H1 (cell line): ENCODE data around the gene HMGB4. TPM values are rescaled to one million over a fixed set of nuclear protein-coding genes. Genes with fewer than 3 reads are reported as not detected.

Experiments used
- CTCF ChIA-PET: fragments of 300-600 bp; sonication (Branson Sonifier 250); formaldehyde crosslinking; loops from one replicate; lab custom pipeline; 2021; ENCODE audit not compliant: partially characterized antibody; lab: Charles Lee
- POLR2A ChIA-PET: fragments of 300-600 bp; sonication (Branson Sonifier 250); formaldehyde crosslinking; loops from one replicate; lab custom pipeline; 2021; ENCODE audit warnings: inconsistent platforms; ENCODE audit not compliant: partially characterized antibody; lab: Charles Lee
- DNase-seq, 2 experiments: peaks; one replicate each; pipeline versions ENCODE4 v3.0.0 to v3.0.0-alpha.2; 2010 to 2022; ENCODE audit warnings: low spot score in 2 of 2, low read depth in 1 of 2, mixed read lengths in 1 of 2
- FAIRE-seq: peaks from 2 replicates; lab custom pipeline; 2011; peaks lifted over from hg19 to GRCh38; lab: Jason Lieb, UNC
- H2AFZ ChIP-seq: 2 replicates; pipeline ENCODE4 v1.8.1; 2012; ENCODE audit warnings: low read length, inconsistent platforms
- H2AK5ac ChIP-seq: 2 replicates; pipeline ENCODE4 v1.6.1; 2013; ENCODE audit warnings: low read depth, low read length
- H2BK120ac ChIP-seq: replicated peaks from 2 replicates; pipeline ENCODE3; 2013; ENCODE audit warnings: low read depth, low read length, inconsistent platforms
- H2BK12ac ChIP-seq: 2 replicates; pipeline ENCODE4 v1.6.1; 2013; ENCODE audit warnings: low read depth, low read length
- H2BK15ac ChIP-seq: 2 replicates; pipeline ENCODE4 v1.6.1; 2013; ENCODE audit warnings: low read length
- H2BK20ac ChIP-seq: 2 replicates; pipeline ENCODE4 v1.6.1; 2013; ENCODE audit warnings: low read length
- H2BK5ac ChIP-seq: 2 replicates; pipeline ENCODE4 v1.6.1; 2013; ENCODE audit warnings: low read depth, low read length
- H3K14ac ChIP-seq: 2 replicates; pipeline ENCODE4 v1.6.1; 2013; ENCODE audit warnings: inconsistent platforms; ENCODE audit not compliant: insufficient read length
- H3K18ac ChIP-seq: 2 replicates; pipeline ENCODE4 v1.6.1; 2013; ENCODE audit warnings: low read length; ENCODE audit errors: extremely low read depth
- H3K23ac ChIP-seq: 2 replicates; pipeline ENCODE4 v1.6.1; 2013; ENCODE audit warnings: inconsistent platforms; ENCODE audit not compliant: insufficient read length
- H3K23me2 ChIP-seq: 2 replicates; pipeline ENCODE4 v1.6.1; 2013; ENCODE audit warnings: low read depth, low read length
- H3K27ac ChIP-seq: 2 replicates; pipeline ENCODE4 v1.6.1; 2011; ENCODE audit warnings: low read depth, low read length, inconsistent platforms
- H3K27me3 ChIP-seq, 4 experiments: replicated peaks in 1 of 4; 1 replicate in 1 of 4; 2 replicates in 3 of 4; pipeline versions ENCODE4 v1.6.1 to v1.8.1; 2011 to 2013; ENCODE audit warnings: low read length in 3 of 4, mild to moderate bottlenecking in 3 of 4, inconsistent platforms in 2 of 4, mixed read lengths in 2 of 4, moderate library complexity in 1 of 4; ENCODE audit not compliant: control insufficient read depth in 3 of 4, insufficient read depth in 3 of 4; ENCODE audit errors: extremely low read depth in 1 of 4
- H3K36me3 ChIP-seq, 4 experiments: 2 replicates each; pipeline versions ENCODE4 v1.6.1 to v1.8.1; 2011 to 2013; ENCODE audit warnings: mild to moderate bottlenecking in 4 of 4, low read length in 3 of 4, moderate library complexity in 2 of 4, control low read depth in 1 of 4, inconsistent platforms in 1 of 4; ENCODE audit not compliant: insufficient read depth in 4 of 4, control insufficient read depth in 2 of 4
- H3K4ac ChIP-seq: replicated peaks from 2 replicates; pipeline ENCODE3; 2013; ENCODE audit warnings: low read length, low read depth, mixed read lengths, inconsistent platforms; ENCODE audit not compliant: insufficient read length
- H3K4me1 ChIP-seq, 4 experiments: replicated peaks in 1 of 4; 1 replicate in 1 of 4; 2 replicates in 3 of 4; pipeline versions ENCODE4 v1.6.1 to v1.8.1; 2011 to 2013; ENCODE audit warnings: low read length in 3 of 4, inconsistent platforms in 2 of 4, mixed read lengths in 1 of 4; ENCODE audit not compliant: insufficient read depth in 4 of 4, control insufficient read depth in 3 of 4
- H3K4me2 ChIP-seq, 2 experiments: 2 replicates each; pipeline versions ENCODE4 v1.6.1 to v1.8.1; 2011 to 2013; ENCODE audit warnings: low read depth in 2 of 2, low read length in 2 of 2, control low read depth in 1 of 2, inconsistent platforms in 1 of 2, mild to moderate bottlenecking in 1 of 2; ENCODE audit not compliant: insufficient read depth in 1 of 2
- H3K4me3 ChIP-seq, 4 experiments: fragments of 200-600, 300-600 bp in 1 of 4; sonication (generic), shearing (Covaris generic), sonication (Bioruptor Twin) in 1 of 4; 2 replicates each; pipeline versions ENCODE4 v1.5.1 to v1.8.1; 2011 to 2016; ENCODE audit warnings: low read length in 4 of 4, low read depth in 3 of 4, control low read depth in 2 of 4, inconsistent platforms in 2 of 4, mild to moderate bottlenecking in 2 of 4, mixed read lengths in 1 of 4, moderate library complexity in 1 of 4; ENCODE audit not compliant: insufficient read depth in 2 of 4; ENCODE audit errors: extremely low read depth in 1 of 4
- H3K56ac ChIP-seq: replicated peaks from 2 replicates; pipeline ENCODE3; 2013; ENCODE audit warnings: low read depth, mild to moderate bottlenecking, mixed read lengths, low read length, inconsistent platforms; ENCODE audit not compliant: insufficient read length
- H3K79me1 ChIP-seq: 2 replicates; pipeline ENCODE4 v1.6.1; 2013; ENCODE audit warnings: low read depth, low read length, control low read depth
- H3K79me2 ChIP-seq, 2 experiments: 2 replicates each; pipeline versions ENCODE4 v1.6.1 to v1.8.1; 2012 to 2013; ENCODE audit warnings: low read length in 2 of 2, mild to moderate bottlenecking in 2 of 2, inconsistent platforms in 1 of 2; ENCODE audit not compliant: insufficient read depth in 2 of 2, control insufficient read depth in 1 of 2
- H3K9ac ChIP-seq, 4 experiments: replicated peaks in 1 of 4; 1 replicate in 1 of 4; 2 replicates in 3 of 4; pipeline versions ENCODE4 v1.6.1 to v1.8.1; 2011 to 2013; ENCODE audit warnings: low read depth in 3 of 4, low read length in 3 of 4, control low read depth in 2 of 4, mild to moderate bottlenecking in 2 of 4, moderate library complexity in 2 of 4, inconsistent platforms in 1 of 4; ENCODE audit errors: extremely low read depth in 1 of 4
- H3K9me3 ChIP-seq, 2 experiments: 2 replicates each; pipeline versions ENCODE4 v1.6.1 to v1.8.1; 2012 to 2013; ENCODE audit warnings: mild to moderate bottlenecking in 2 of 2, moderate library complexity in 2 of 2, control low read depth in 1 of 2, inconsistent platforms in 1 of 2, low read depth in 1 of 2, low read length in 1 of 2, mixed read lengths in 1 of 2; ENCODE audit not compliant: insufficient read depth in 2 of 2
- H4K20me1 ChIP-seq, 2 experiments: replicated peaks in 1 of 2; 2 replicates each; pipeline versions ENCODE3 to v1.8.1; 2011 to 2013; ENCODE audit warnings: inconsistent platforms in 2 of 2, low read length in 2 of 2, mild to moderate bottlenecking in 1 of 2; ENCODE audit not compliant: insufficient read depth in 2 of 2, control insufficient read depth in 1 of 2
- H4K5ac ChIP-seq: 2 replicates; pipeline ENCODE4 v1.6.1; 2013; ENCODE audit warnings: low read length, low read depth, mixed read lengths, inconsistent platforms; ENCODE audit not compliant: insufficient read length
- H4K8ac ChIP-seq: 2 replicates; pipeline ENCODE4 v1.8.0; 2013; ENCODE audit warnings: mild to moderate bottlenecking, moderate library complexity, low read length, inconsistent platforms; ENCODE audit not compliant: insufficient read depth; ENCODE audit errors: extremely low read depth
- H4K91ac ChIP-seq: replicated peaks from 2 replicates; pipeline ENCODE3; 2013; ENCODE audit warnings: low read length, mixed read lengths, inconsistent platforms; ENCODE audit not compliant: insufficient read length
- CBX5 ChIP-seq: fragments of 300-800, 300-1000 bp; sonication (generic); IDR thresholded peaks from 2 replicates; pipeline ENCODE4 v1.7.1; 2016; ENCODE audit warnings: antibody characterized with exemption, low read length, low read depth
- CBX8 ChIP-seq: fragments of 300-800, 300-1000 bp; sonication (generic); IDR thresholded peaks from 2 replicates; pipeline ENCODE4 v1.7.1; 2016; ENCODE audit warnings: low read depth, low read length, borderline replicate concordance
- FOSL1 ChIP-seq: IDR thresholded peaks from 2 replicates; pipeline ENCODE4 v1.6.1; 2011; ENCODE audit warnings: mild to moderate bottlenecking, low read depth, low read length, moderate library complexity; ENCODE audit not compliant: insufficient read depth
- RAD21 ChIP-seq, 2 experiments: IDR thresholded peaks in 1 of 2; conservative IDR thresholded peaks in 1 of 2; 2 replicates each; pipeline ENCODE4 v1.6.1; 2011; ENCODE audit warnings: low read depth in 2 of 2, low read length in 2 of 2, improper control_type of control experiment in 1 of 2, inconsistent platforms in 1 of 2, mild to moderate bottlenecking in 1 of 2, moderate library complexity in 1 of 2
- RXRA ChIP-seq: IDR thresholded peaks from 2 replicates; pipeline ENCODE4 v1.6.1; 2011; ENCODE audit warnings: low read depth, mild to moderate bottlenecking, low read length, moderate library complexity; ENCODE audit not compliant: insufficient read depth
- SP2 ChIP-seq: IDR thresholded peaks from 2 replicates; pipeline ENCODE4 v1.6.1; 2012; ENCODE audit warnings: mild to moderate bottlenecking, low read length, inconsistent platforms
- TAF1 ChIP-seq: IDR thresholded peaks from 2 replicates; pipeline ENCODE4 v1.6.1; 2011; ENCODE audit warnings: mild to moderate bottlenecking, low read depth, low read length
- YY1 ChIP-seq: IDR thresholded peaks from 2 replicates; pipeline ENCODE4 v1.6.1; 2011; ENCODE audit warnings: low read depth, mild to moderate bottlenecking, low read length
- WGBS, 2 experiments: shearing (Covaris generic) in 1 of 2; methylation state at CpG; one replicate each; pipeline versions ENCODE4 v1.1.6 to v1.1.7; 2013 to 2015; ENCODE audit warnings: low lambda C conversion rate in 2 of 2, mixed read lengths in 2 of 2, inconsistent platforms in 1 of 2, low coverage in 1 of 2, missing lambda C conversion rate in 1 of 2; ENCODE audit not compliant: insufficient replicate concordance in 2 of 2, insufficient coverage in 1 of 2, insufficient read length in 1 of 2; ENCODE audit errors: extremely low coverage in 1 of 2, missing lambda C conversion rate in 1 of 2; 5-methylcytosine and 5-hydroxymethylcytosine counted together
- polyA plus RNA-seq, 7 experiments: library from polyadenylated mRNA; depleted of rRNA in 3 of 7; stranded (reverse) in 5 of 7; unstranded in 2 of 7; fragments of >200 nt in 5 of 7; fragments of 200-250 nt in 2 of 7; gene quantifications; 1 replicate in 5 of 7; 2 replicates in 1 of 7; 4 replicates in 1 of 7; pipeline versions ENCODE4 v1.2.1 to v1.2.3, GENCODE V29; 2011 to 2013; ENCODE audit warnings: missing spikeins in 2 of 7, mixed read lengths in 2 of 7
- total RNA-seq: library from RNA; stranded (reverse); fragmentation: NEBNext Ultra II Directional; extraction: Animal tissue kit (Norgen Biotek cat#: 25700); gene quantifications from 2 replicates; pipeline ENCODE4 v1.2.1, GENCODE V29; 2021
- TF ChIP-seq, protein P1 (sequence below), 3 experiments: IDR thresholded peaks; 1 replicate in 2 of 3; 2 replicates in 1 of 3; pipeline versions ENCODE4 v1.5.1 to v1.6.1; 2011; ENCODE audit warnings: low read length in 3 of 3, mild to moderate bottlenecking in 3 of 3, inconsistent platforms in 2 of 3, low read depth in 1 of 3, moderate library complexity in 1 of 3; ENCODE audit not compliant: insufficient read depth in 1 of 3; ENCODE audit errors: control extremely low read depth in 1 of 3
- TF ChIP-seq, protein P2 (sequence below): IDR thresholded peaks from 2 replicates; pipeline ENCODE4 v1.6.1; 2011; ENCODE audit warnings: low read depth, mild to moderate bottlenecking, low read length; ENCODE audit not compliant: insufficient read depth

HMGB4 gene
- total and polyA plus RNA-seq, 2 of the 8 experiments (the other 6 are each of a cell fraction or from before 2014, with no cell fraction given) = not detected

DNA sequence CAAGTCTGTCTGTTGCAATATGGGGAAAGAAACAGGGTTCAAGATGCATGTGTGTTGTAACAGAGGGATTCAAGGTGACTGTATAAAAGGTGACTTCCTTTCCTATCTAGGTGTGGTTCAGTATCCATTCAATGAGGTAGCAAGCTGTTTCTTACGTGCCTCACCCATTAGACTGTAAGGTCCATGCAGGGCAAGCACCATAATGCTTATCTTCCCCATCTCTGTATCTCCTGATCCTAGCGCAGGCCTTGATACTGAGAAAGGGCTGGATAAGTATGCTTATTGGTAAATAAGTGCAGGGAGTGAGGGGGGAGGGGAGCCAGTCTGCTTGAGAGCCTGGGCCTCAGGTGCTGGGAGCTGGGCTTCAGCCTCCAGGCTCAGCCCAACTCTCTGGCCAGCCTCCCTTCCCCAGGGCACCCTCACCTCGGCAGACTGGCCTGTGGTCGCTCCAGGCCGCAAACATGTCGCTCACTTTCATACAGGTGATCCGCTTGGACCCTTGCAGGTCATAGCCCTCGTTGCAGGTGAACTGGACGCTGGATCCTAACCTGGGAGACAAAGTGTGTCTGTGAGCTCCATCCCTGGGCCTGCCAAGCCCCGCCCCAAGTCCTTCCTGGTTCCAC lies 44.5 kb upstream of the HMGB4 start:
- Histone ChIP-seq H3K79me1 (no peaks in the 10 kb centered on the region), H2AFZ (no peak overlapping the region), H4K8ac (no peak overlapping the region), H2BK5ac (no peak overlapping the region), H3K14ac (no peak overlapping the region), H2BK120ac (no peak overlapping the region), H3K36me3 (no peaks in the 10 kb centered on the region; a peak in 1 of 8 replicates), H2BK12ac (no peak overlapping the region), H3K79me2 (no peaks in the 10 kb centered on the region), H3K18ac (no peak overlapping the region), H4K20me1 (no peaks in the 10 kb centered on the region), H3K23ac (no peak overlapping the region), H4K5ac (no peak overlapping the region), H4K91ac (no peak overlapping the region), H3K56ac (no peak overlapping the region), H3K9me3 (no peaks in the 10 kb centered on the region), H3K27me3 (no peaks in the 10 kb centered on the region), H3K4me3 (no peak overlapping the region), H3K23me2 (no peaks in the 10 kb centered on the region), H2AK5ac (no peak overlapping the region), H2BK15ac (no peak overlapping the region), H3K4me2 (no peak overlapping the region), H3K27ac (no peak overlapping the region), H3K4me1 (no peaks in the 10 kb centered on the region), H3K4ac (no peak overlapping the region), H3K9ac (no peak overlapping the region), H2BK20ac (no peak overlapping the region)
- DNase-seq (no peak), FAIRE-seq (no peak)
- 86% methylated on average over 10 of the region's 10 CpGs; no CpG with 5 or more reads in 1 of the 2 experiments for WGBS, 2 experiments
- ChIA-PET POLR2A (no interaction called here), CTCF (interaction anchor here (0.8 kb wide), 1 partner anchor 295 kb away, joined by 3 read pairs; no protein-coding TSS in a partner anchor)
- TF ChIP-seq, protein P1, sequence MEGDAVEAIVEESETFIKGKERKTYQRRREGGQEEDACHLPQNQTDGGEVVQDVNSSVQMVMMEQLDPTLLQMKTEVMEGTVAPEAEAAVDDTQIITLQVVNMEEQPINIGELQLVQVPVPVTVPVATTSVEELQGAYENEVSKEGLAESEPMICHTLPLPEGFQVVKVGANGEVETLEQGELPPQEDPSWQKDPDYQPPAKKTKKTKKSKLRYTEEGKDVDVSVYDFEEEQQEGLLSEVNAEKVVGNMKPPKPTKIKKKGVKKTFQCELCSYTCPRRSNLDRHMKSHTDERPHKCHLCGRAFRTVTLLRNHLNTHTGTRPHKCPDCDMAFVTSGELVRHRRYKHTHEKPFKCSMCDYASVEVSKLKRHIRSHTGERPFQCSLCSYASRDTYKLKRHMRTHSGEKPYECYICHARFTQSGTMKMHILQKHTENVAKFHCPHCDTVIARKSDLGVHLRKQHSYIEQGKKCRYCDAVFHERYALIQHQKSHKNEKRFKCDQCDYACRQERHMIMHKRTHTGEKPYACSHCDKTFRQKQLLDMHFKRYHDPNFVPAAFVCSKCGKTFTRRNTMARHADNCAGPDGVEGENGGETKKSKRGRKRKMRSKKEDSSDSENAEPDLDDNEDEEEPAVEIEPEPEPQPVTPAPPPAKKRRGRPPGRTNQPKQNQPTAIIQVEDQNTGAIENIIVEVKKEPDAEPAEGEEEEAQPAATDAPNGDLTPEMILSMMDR (IDR thresholded peaks at IDR 0.05; ENCODE audit: control extremely low read depth in 1 of 3, insufficient read depth in 1 of 3, low read depth in 1 of 3, low read length in 3 of 3) = no peak
- TF ChIP-seq SP2 (no peak), CBX8 (no peak), FOSL1 (no peak), CBX5 (no peak), RAD21 (IDR thresholded peaks at IDR 0.05 in 1 of 2, conservative IDR thresholded peaks at IDR 0.05 in 1 of 2; ENCODE audit: low read depth in 2 of 2, low read length in 2 of 2) (no peak), RXRA (no peak), YY1 (no peak), TAF1 (no peak)
- TF ChIP-seq, protein P2, sequence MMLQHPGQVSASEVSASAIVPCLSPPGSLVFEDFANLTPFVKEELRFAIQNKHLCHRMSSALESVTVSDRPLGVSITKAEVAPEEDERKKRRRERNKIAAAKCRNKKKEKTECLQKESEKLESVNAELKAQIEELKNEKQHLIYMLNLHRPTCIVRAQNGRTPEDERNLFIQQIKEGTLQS = no peak
